ENCODE results near the gene ZNF275.
"Not testable (repeated sequence)": the region's sequence is repeated elsewhere in the genome, so short reads cannot be mapped to it uniquely, and the experiment has no call there.

Gene ZNF275

DNA sequence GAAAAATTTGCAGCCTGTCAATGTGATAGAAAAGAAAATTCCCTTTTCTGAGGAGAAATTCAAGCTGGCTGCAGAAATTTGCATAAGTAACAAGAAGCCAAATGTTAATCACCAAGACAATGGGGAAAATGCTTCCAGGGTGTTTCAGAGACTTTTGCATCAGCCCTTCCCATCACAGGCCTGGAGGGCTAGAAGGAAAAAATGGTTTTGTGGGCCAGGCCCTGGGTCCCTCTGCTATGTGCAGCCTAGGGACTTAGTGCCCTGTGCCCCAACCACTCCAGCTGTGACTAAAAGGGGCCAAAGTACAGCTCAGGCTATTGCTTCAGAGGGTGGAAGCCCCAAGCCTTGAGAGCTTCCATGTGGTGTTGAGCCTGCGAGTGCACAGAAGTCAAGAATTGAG, 23.9 kb downstream of the ZNF275 start:
- DNase-seq (ENCODE audit: low read depth in 1 of 2, low spot score in 1 of 2): no peak

DNA sequence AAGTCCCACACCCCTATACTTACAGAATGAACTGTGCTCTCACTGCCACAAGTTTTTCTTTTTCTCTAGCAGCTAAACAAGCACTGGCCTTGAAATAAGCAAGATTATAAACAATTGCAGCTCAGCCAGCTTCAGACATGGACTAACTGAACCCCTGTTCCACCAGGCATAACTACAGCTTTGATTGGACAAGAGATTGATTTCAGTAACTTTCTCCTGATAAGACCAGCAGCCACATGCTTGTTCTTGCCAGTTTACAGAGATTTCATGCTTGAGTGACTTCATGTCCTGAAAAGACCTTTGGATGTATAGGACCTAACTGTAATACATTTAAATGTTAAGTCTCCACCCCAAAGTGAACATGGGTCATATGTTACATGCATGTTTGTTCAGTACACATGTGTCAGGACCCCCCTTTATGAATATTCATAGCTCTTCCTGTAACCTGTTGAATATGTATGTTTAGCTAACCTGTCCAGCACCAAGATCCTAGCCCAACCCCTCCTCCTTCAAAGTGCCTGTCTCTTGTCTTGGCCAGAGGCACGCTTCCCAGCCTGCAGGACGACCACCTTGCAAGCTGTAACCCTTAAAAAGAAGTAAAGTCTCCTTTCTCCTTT, 27.9 kb downstream of the ZNF275 start:
- DNase-seq (ENCODE audit: low read depth in 1 of 2, low spot score in 1 of 2): no peak

DNA sequence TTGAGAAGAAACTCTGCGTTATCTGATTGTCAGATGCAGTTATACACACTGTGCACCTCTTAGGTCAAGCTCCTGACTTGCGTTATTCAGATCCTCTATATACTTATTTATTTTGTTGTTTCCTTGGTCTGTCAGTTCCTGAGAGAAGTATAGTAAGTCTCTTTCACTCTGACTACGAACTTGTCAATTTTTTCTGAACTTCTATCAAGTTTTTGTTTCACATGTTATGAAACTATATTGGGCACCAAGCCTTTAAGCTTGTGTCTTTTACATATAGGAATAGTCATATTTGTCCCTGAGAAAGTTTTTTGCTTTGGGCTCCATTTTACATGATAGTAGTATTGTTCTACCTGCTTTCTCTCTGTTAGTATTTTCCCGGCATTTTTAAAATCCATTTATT, 31.7 kb downstream of the ZNF275 start:
- no peak for DNase-seq (ENCODE audit: low read depth in 1 of 2, low spot score in 1 of 2)

DNA sequence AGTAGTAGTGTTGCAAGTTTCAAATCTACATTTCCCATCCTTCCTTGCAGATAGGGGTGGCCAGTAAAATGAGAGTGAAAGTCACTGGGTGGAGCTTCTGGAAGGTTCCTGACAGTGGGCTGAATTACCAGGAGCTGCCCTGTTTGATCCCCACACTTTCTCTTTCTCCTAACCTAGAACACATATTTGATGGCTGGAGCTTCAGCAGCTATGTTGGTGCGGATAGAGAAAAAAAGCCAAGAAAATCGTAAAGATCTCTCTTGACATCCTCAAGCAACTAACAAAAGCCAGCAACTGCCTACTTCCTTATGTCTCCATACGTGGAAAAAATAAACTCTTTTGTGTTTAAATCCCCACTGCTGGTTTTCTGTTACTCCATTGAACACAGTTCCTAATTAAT, 32.2 kb downstream of the ZNF275 start:
- no peak for DNase-seq (ENCODE audit: low read depth in 1 of 2, low spot score in 1 of 2)

DNA sequence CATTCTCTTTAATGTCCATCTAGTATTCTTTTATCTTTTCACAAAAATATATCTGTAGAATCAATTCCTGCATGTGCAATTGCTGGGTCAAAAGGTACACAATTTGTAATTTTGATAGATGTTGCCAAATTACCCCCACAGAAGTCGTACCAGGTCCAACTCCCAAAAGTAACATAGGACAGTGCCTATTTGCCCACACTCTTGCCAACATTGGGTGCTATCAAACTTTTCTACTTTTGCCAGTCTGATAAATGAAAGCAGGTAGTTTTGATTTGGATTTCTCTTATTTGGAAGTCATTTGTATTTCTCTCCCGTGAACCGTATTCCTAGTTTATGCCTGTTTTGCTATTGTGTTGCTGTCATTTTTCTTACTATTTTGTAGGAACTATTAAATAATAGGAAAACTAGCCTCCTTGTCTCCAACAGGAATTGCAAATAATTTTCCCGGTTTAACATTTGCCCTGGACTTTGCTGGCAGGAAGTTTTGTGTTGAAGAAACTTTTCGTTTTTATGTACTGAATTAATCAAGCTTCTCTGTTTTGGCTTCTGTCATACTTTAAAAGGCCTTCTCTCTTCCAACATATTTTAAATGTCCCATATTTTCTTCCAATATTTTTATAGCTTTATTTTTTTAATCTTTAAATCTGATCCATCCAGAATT, 33.1 kb downstream of the ZNF275 start:
- no peak for DNase-seq (ENCODE audit: low read depth in 1 of 2, low spot score in 1 of 2)

DNA sequence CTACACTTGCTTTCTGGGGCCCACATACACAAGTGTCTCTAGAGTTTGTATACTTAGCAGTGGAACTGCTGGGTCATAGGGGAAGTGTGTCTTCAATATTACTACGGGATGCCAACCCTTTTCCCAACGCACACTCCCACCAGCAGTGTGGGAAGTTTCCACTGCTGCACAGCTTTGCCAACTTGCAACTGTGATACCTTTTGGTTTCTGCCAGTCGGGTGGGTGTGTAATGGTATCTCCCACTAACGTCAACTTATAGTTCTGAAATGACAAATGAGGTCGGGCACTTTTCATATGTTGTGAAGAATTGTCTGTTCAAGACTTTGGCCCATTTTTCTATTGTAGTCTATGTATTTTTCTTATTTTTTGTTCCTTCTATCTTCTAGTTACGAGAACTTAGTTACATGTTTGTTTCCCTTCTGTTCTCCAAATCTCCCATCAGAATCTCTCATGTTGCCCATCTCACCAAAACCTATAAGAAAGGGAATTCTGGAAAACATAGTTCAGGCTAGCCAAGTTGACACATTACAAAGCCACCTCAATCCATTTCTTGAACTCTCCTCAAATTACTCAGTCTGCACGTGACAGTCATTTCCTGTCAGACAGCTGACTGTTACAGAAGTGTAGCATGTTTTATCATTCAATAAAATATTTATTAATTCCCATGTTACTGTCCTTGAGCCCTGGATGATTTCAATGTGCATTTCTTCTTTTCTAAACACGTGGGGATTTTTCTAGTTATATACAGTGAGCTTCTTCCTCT, 36.5 kb downstream of the ZNF275 start:
- DNase-seq (ENCODE audit: low read depth in 1 of 2, low spot score in 1 of 2): no peak

DNA sequence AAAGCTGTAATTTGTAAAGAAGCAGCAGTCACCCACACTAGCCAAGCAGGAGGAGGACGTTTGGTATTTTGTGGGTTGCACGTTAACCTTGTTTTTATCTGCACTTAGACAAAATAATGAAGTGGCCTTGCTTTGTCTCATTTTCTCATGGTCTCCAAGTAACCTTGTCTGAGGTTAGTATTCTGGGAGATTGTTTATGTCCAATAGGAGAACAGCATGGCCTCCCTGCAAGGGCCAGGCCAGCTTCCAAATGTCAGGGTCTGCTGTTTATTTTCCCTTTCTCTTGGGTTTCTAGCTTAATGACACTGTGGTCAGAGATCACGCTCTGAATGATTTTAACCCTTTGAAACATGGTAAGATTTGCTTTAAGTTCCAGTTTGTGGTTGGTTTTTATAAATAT, 37.3 kb downstream of the ZNF275 start:
- DNase-seq (ENCODE audit: low read depth in 1 of 2, low spot score in 1 of 2): no peak

DNA sequence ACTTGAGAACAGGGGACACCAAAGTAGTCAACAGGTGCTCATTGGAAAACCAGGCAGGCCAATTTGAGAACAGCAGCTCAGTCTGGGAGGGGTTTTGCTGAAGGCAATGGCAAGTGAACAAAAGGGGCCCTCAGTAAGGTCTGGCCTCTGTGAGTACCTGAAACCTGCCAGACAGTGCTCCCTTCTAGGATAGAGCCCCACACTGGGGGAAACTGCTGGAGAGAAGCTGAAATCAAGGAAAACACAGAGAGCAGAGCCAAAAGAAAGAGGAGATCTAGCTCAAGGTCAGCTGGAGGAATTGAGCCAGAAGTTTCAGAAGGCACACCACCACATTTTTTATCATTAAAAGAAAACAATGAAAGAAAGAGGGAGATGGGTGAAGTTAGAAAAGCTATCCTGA, 39.0 kb downstream of the ZNF275 start:
- DNase-seq (ENCODE audit: low read depth in 1 of 2, low spot score in 1 of 2): no peak

DNA sequence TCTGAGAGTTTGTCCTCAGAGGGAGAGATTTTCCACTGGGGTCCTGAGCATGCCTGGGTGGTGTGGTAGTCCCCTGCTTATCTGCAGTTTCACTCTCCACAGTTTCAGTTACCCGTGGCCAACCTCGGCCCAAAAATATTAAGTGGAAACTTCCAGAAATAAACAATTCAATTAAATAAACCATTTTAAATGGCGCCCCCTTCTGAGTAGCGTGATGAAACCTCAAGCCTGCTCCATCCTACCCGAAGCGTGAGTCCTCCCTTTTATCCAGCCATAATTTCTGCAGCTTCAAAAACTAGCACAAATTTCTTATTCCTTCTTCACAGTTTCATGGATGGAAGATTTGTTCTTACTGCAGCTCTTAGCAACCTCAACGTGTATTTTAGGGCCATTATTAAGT, 40.5 kb downstream of the ZNF275 start:
- DNase-seq (ENCODE audit: low read depth in 1 of 2, low spot score in 1 of 2): no peak

DNA sequence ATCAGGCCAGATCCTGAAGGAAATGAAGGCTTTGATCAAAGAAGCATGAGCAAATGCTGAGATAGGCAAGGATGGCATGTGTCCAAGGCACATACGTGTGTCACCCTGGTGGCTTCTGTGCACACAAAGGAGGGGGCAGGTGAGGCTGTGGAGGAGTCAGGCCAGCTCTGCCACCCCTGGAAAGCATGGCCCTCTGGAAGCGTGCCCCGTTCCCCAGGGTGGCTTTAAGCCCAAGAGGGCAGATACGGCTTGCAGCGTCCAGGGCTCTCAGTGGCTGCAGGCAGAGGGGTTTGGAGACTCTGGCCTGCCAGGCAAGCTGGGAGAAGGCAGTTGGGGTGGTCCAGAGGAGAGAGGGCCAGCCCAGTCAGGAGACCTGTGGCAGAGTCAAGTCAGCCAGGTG, 41.6 kb downstream of the ZNF275 start:
- no peak for DNase-seq (ENCODE audit: low read depth in 1 of 2, low spot score in 1 of 2)

DNA sequence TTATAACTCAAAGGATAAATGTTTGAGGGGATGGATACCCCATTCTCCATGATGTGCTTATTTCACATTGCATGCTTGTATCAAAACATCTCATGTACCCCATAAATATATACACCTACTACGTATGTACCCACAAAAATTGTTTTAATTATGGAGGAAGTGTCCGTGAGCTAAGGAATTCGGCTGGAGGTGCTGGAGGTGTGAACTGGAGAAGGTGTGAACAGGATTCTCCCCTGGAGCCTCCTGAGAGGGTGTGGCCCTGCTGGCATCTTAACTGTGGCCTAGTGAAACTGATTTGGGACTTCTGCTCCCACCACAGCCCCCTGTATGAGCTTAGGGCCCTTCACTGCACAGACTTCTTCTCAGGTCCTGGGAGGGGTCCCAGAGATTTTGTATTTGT, 43.8 kb downstream of the ZNF275 start:
- DNase-seq (ENCODE audit: low read depth in 1 of 2, low spot score in 1 of 2): no peak

DNA sequence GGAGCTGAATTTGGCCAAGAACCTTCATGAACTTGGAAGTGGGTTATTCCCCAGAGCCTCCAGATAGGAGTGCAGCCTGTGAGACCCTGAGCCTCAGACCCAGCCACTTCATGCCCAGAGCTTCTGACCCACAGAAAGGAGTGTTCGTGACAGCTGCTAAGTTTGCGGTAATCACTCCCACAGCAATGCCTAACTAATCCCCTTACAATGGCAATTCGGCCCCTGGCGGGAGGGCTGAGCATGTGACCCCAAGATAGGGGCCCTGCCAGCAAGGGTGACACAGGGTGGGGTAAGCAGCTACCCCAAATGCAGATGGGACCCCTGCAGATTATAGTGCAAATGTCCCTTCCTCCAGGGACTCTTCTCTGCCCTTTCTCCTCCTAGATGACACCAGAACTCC, 44.7 kb downstream of the ZNF275 start:
- no peak for DNase-seq (ENCODE audit: low read depth in 1 of 2, low spot score in 1 of 2)

DNA sequence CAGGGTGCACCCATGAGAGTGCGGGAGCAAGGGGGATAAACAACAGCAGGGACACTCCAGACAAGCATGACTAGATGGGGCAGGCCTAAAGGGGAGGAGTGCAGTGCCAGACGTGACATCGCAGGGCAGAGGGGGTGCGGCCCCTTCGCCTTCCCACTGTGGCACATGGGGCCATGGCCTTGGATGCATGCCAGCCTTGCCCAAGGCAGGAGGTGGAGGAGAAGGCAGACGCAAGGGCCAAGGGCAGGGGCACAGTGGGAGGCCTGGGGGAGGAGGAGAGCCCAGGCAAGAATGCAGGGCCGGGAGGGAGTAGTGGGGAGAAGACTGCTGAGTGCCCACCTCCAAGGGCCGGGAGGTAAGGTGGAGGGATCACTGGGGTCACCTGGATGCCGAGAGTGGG, 45.6 kb downstream of the ZNF275 start:
- no peak for DNase-seq (ENCODE audit: low read depth in 1 of 2, low spot score in 1 of 2)

DNA sequence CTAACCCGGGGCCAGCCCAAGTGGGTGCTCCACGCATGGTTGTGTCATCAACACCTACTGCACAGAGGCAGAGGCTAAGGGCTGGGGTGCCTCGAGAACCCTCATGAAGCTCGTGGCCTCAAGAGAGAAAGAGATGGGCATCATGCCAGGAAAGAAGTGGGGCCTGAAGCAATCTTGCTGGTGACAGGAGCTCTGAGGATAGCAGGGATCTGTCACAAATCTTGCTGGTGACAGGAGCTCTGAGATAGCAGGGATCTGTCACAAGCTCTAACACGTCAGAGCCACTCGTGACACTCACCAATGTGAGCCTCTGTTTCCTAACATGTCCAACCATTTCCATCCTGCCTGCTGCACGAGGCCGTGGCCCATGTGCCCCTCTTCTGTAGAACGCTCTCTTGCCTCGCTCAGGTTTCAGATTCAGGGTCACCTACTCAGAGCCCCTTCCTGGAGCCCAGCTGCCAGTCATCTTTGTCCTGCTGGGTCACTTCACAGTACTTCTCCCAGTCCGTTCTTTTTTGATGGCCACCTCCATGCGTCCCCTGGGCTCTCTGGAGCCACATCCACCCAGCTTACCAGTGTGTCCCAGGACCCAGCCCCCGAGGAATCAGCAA, 46.1 kb downstream of the ZNF275 start:
- no peak for DNase-seq (ENCODE audit: low read depth in 1 of 2, low spot score in 1 of 2)

DNA sequence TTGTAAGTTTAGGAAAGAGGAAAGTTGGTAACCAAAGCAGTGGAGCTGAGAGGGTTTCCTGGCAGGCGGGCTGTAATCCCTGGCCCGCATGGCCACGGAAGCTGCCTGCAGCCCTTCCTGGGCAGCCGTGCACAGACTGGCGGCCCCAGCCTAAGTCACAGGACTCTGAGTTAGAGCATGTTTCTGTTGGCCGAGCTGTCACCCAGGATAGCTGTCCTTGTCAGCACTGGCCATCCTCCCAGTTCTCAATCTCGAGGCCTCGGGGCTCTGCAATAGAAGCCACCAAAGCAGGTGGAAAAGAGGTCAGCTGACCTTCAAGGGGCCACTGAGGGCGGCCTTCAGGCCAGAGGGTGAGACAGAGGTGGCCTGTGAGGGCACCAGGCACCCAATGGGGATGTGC, 46.7 kb downstream of the ZNF275 start:
- no peak for DNase-seq (ENCODE audit: low read depth in 1 of 2, low spot score in 1 of 2)

DNA sequence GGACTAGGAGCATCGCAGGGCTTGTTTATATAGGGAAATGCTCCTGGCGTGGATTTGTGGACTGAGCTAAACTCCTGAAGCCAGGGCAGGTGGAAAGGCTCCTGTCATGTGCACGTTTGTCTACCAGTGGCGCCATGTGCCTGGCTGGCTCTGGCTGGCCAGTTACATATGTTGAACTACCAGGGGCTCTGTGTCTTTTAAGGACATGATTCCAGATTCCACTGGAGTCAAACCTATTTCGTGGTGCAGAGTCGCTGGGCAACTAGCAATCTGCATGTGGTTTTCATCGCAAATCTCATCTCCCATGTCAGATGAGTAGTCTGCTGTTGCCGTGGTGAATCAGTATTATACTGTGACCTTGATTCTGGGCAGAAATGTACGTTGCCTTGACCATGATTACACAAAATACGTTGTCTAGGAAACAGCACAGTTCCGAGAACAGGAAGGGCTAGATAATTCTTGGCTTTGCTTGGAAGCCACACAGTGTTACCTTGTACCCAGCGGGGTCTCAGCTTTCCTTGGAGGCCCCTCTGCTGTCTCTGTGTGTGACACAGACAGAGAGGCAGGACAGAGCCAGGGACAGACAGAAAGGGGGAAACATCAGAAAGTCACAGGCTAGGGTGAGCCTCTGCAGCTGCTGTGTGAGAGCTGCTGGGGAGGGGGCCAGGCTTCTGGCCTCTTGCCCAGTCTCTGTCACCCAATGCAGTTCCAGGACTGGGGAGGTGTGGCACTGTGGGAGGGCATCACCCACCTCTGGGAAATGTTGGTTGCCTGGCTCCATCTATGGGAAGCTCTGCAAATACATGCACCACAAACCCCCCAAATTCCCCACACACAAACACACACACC, 48.0 kb downstream of the ZNF275 start:
- DNase-seq (ENCODE audit: low read depth in 1 of 2, low spot score in 1 of 2): no peak

DNA sequence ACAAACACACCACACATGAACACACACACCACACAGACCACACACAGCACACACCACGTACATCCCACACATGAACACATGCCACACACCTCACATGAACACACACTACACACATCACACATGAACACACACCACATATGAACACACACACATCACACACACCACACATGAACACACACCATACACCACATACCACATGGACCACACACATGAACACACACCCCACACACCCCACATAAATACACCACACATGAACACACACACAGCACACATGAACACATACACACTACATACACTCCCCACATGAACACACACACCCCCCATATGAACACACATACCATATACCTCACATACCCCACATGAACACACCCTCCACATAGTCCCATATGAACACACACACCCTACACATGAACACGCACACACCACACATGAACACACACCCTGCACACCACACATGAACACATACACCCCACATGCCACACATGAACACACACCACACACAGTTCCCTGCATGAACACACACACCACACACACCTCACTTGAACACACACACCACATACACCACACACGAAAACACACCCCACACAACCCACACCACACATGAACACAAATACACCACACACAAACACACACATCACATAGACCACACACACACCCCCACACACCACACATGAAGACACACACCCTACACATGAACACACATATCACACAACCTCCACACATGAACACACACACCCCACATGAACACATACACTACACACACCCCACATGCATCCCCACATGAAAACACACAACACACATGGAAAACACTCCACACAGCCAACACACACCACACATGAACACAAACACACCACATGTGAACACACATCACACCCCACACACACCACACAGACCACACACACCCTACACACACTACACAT, 48.9 kb downstream of the ZNF275 start:
- DNase-seq (ENCODE audit: low read depth in 1 of 2, low spot score in 1 of 2): no peak

DNA sequence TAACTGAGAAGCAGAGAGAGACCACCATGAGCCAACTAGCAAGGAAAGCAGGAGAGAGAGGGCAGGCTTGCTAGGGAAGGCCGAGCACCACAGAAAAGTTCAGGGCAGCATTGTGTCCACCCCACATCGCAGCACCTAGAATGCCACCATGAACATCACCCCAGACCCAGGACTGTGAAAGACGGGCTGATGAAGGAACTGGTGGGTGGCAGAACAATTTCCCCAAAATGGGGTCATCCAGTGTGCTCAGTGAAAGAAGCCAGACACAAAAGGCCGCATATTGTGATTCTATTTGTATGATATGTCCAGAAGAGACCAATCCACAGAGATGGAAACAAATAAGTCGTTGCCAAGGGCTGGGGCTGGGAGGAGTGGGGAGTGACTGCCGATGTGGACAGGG, 50.4 kb downstream of the ZNF275 start:
- no peak for DNase-seq (ENCODE audit: low read depth in 1 of 2, low spot score in 1 of 2)

DNA sequence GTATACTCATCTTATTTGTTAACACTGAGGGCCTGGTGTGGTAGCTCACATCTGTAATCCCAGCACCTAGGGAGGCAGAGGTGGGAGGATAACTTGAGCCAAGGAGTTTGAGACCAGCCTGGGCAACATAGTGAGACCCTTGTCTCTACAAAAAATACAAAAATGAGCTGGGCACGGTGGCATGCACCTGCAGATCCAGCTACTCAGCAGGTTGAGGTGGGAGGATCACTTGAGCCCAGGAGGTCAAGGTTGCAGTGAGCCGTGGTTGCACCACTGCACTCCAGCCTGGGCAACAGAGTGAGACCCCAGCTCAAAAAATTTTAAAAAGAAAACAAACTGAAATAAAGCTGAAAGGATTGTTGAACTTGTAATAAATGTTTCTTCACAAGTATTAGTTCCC, 51.0 kb downstream of the ZNF275 start:
- not testable (repeated sequence) for DNase-seq (ENCODE audit: low read depth in 1 of 2, low spot score in 1 of 2)

DNA sequence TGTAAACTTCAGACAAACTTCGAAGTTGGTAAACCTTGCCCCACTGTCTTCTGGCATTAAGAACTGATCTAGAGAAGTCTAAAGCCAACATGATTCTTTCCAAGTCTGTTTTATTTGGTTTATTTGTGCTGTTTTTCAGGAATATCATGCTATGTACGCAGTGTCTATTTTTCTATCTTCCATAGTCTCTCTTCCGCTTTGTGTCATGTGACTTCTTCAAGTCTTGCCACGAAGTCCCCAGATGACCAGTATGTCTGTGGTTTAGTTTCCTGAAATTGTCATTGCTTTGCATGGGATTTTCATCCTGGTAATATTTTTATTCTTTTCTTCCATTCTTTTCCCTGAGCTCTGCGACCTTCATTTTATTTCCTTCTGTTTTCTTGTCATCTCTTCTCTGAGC, 52.1 kb downstream of the ZNF275 start:
- no peak for DNase-seq (ENCODE audit: low read depth in 1 of 2, low spot score in 1 of 2)

Data from activated CD4-positive, alpha-beta T cell treated with anti-CD3 and anti-CD28 coated beads, Interleukin-2, amount 50 U/mL, for 24 hours (primary cell).